ENCODE measurements around the gene TLK1. TPM values are rescaled to one million over a fixed set of nuclear protein-coding genes. Genes with fewer than 3 reads are reported as not detected.

Gene TLK1
- total and polyA plus RNA-seq, 10 of the 15 experiments (the other 5 are each of a cell fraction or from before 2014, with no cell fraction given) = 25.1 to 126 (median 57.3) TPM

DNA sequence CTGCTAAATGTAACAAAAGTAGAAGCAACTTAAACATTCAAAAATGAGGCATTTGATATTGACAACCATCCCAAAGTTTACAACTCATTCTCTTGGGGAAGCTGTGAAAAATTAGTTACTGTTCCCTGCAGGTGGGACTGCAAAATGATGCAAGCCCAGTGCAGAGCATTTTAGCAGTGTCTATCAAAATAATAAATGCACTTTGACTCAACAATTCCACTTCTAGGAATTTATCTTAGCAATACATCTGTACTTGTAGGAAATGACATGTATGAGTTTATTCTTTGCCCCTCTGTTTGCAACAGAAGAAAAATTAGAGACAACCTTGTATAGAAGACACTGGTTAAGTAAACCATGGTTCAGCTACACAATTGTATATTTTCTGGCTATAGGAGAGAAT, 48.0 kb upstream of the TLK1 start (continued):
- TF ChIP-seq BACH1 (IDR thresholded peaks at IDR 0.05; ENCODE audit: borderline replicate concordance) = no peak
- TF ChIP-seq, protein P1, sequence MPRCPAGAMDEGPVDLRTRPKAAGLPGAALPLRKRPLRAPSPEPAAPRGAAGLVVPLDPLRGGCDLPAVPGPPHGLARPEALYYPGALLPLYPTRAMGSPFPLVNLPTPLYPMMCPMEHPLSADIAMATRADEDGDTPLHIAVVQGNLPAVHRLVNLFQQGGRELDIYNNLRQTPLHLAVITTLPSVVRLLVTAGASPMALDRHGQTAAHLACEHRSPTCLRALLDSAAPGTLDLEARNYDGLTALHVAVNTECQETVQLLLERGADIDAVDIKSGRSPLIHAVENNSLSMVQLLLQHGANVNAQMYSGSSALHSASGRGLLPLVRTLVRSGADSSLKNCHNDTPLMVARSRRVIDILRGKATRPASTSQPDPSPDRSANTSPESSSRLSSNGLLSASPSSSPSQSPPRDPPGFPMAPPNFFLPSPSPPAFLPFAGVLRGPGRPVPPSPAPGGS (IDR thresholded peaks at IDR 0.05; ENCODE audit: borderline replicate concordance, insufficient read depth, low read depth, low read length, poor library complexity, severe bottlenecking) = no peak
- TF ChIP-seq POLR2A (IDR thresholded peaks at IDR 0.05; ENCODE audit: low read depth, low read length) = no peak
- TF ChIP-seq, protein P2, sequence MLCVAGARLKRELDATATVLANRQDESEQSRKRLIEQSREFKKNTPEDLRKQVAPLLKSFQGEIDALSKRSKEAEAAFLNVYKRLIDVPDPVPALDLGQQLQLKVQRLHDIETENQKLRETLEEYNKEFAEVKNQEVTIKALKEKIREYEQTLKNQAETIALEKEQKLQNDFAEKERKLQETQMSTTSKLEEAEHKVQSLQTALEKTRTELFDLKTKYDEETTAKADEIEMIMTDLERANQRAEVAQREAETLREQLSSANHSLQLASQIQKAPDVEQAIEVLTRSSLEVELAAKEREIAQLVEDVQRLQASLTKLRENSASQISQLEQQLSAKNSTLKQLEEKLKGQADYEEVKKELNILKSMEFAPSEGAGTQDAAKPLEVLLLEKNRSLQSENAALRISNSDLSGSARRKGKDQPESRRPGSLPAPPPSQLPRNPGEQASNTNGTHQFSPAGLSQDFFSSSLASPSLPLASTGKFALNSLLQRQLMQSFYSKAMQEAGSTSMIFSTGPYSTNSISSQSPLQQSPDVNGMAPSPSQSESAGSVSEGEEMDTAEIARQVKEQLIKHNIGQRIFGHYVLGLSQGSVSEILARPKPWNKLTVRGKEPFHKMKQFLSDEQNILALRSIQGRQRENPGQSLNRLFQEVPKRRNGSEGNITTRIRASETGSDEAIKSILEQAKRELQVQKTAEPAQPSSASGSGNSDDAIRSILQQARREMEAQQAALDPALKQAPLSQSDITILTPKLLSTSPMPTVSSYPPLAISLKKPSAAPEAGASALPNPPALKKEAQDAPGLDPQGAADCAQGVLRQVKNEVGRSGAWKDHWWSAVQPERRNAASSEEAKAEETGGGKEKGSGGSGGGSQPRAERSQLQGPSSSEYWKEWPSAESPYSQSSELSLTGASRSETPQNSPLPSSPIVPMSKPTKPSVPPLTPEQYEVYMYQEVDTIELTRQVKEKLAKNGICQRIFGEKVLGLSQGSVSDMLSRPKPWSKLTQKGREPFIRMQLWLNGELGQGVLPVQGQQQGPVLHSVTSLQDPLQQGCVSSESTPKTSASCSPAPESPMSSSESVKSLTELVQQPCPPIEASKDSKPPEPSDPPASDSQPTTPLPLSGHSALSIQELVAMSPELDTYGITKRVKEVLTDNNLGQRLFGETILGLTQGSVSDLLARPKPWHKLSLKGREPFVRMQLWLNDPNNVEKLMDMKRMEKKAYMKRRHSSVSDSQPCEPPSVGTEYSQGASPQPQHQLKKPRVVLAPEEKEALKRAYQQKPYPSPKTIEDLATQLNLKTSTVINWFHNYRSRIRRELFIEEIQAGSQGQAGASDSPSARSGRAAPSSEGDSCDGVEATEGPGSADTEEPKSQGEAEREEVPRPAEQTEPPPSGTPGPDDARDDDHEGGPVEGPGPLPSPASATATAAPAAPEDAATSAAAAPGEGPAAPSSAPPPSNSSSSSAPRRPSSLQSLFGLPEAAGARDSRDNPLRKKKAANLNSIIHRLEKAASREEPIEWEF (IDR thresholded peaks at IDR 0.05; ENCODE audit: insufficient replicate concordance, low read depth, low read length) = no peak
- no peak for TF ChIP-seq WRNIP1 (IDR thresholded peaks at IDR 0.05; ENCODE audit: borderline replicate concordance, low read depth, low read length)
- no peak for TF ChIP-seq POU2F2 (IDR thresholded peaks at IDR 0.05; ENCODE audit: borderline replicate concordance, low read depth, low read length)
- no peak for TF ChIP-seq RAD21 (IDR thresholded peaks at IDR 0.05; ENCODE audit: insufficient read depth, low read depth, low read length)
